IPS DF 6.9 (cell line): ENCODE data around the gene TMEM114.

Experiments used
- DNase-seq: peaks from one replicate; pipeline ENCODE4 v3.0.0-alpha.2; 2013; ENCODE audit warnings: low read depth, low spot score
- H3K27ac ChIP-seq: one replicate; pipeline ENCODE4 v1.5.1; 2013; ENCODE audit warnings: low read length, control low read depth
- H3K27me3 ChIP-seq: 2 replicates; pipeline ENCODE4 v1.6.1; 2013; ENCODE audit warnings: mild to moderate bottlenecking, low read length; ENCODE audit not compliant: control insufficient read depth, insufficient read depth
- H3K36me3 ChIP-seq: 2 replicates; pipeline ENCODE4 v1.6.1; 2013; ENCODE audit warnings: low read length; ENCODE audit not compliant: control insufficient read depth, insufficient read depth
- H3K4me1 ChIP-seq: 2 replicates; pipeline ENCODE4 v1.6.1; 2013; ENCODE audit warnings: low read length; ENCODE audit not compliant: control insufficient read depth, insufficient read depth
- H3K4me3 ChIP-seq: 2 replicates; pipeline ENCODE4 v1.5.1; 2013; ENCODE audit warnings: mild to moderate bottlenecking, low read length
- H3K9me3 ChIP-seq: 2 replicates; pipeline ENCODE4 v1.6.1; 2013; ENCODE audit warnings: low read length, inconsistent platforms; ENCODE audit not compliant: control insufficient read depth, insufficient read depth
- WGBS: extraction: QIAGEN DNeasy Blood & Tissue Kit; methylation state at CpG from one replicate; pipeline ENCODE4 v1.1.7; 2013; ENCODE audit warnings: mixed read lengths, missing lambda C conversion rate; ENCODE audit not compliant: insufficient read length, insufficient coverage; 5-methylcytosine and 5-hydroxymethylcytosine counted together

The TMEM114 gene

GRCh38 chr16:8522757-8523156, 67.6 kb downstream of the TMEM114 start:
- Histone ChIP-seq H3K27ac (no peak overlapping the region), H3K4me3 (no peak overlapping the region), H3K36me3 (no peaks in the 10 kb centered on the region), H3K27me3 (no peaks in the 10 kb centered on the region), H3K9me3 (no peaks in the 10 kb centered on the region; the same call in 1 of the 2 replicates), H3K4me1 (no peaks in the 10 kb centered on the region)
- no CpG with 5 or more reads among the region's 7 CpGs for WGBS
- DNase-seq = no peak

GRCh38 chr16:8519643-8520042, 70.7 kb downstream of the TMEM114 start:
- DNase-seq = no peak

More at GRCh38 chr16:8519643-8520042, 70.7 kb downstream of the TMEM114 start:
- no peak overlapping the region for H3K4me3 ChIP-seq
- H3K27me3 ChIP-seq = no peaks in the 10 kb centered on the region
- no peaks in the 10 kb centered on the region; the same call in 1 of the 2 replicates for H3K9me3 ChIP-seq
- H3K36me3 ChIP-seq = no peaks in the 10 kb centered on the region
- no CpG with 5 or more reads among the region's 5 CpGs for WGBS
- no peaks in the 10 kb centered on the region for H3K4me1 ChIP-seq
- no peak overlapping the region for H3K27ac ChIP-seq
